ENCODE data around the gene HBQ1.
"Not testable (repeated sequence)": the region's sequence is repeated elsewhere in the genome, so short reads cannot be mapped to it uniquely, and the experiment has no call there.

Gene HBQ1

GRCh38 chr16:180101-180675, at the start of gene HBQ1:
Gene HBQ1, plus strand, starts transcription at chr16:180459. Its CDS starts 28 bp downstream, at chr16:180487.
- DNase-seq (ENCODE audit: low spot score), result peak; percentile 80

DNA sequence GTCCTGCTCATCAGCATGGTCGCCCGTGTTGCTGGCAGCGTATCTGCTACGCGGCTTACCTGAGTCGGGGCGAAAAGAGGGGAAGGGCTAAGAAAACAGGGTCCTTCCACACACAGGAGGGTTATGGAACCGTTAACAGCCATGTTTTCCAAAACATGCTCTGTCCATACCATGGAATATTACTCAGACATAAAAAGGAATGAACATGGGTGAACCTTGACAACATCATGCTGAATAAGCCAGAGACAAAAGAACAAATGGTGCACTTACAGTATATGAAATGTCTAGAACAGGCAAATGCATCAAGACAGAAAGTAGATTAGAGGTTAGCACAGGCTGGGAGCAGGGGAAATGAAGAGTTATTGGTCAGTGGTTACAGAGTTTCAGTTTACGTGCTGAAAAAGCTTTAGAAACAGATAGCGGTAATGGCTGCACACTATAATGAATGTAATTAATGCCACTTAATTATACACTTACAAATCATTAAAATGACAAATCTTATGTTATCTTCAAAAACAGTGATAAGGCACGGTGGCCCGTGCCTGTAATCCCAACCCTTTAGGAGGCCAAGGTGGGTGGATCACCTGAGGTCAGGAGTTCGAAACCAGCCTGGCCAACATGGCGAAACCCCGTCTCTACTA, 49.6 kb upstream of the HBQ1 start:
- no peak for DNase-seq (ENCODE audit: low spot score)

DNA sequence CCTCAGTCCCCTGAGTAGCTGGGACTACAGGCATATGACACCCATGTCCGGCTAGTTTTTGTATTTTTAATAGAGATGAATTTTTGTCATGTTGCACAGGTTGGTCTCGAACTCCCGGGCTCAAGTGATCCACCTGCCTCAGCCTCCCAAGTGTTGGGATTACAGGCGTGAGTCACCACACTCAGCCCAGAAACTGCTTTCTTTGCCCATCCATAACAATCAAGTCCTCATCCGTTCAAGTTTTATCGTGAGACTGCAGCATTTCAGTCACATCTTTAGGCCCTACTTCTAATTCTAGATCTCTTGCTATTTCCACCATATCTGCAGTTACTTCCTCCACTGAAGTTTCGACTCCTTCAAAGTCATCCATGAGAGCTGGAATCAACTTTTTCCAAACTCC, 48.1 kb upstream of the HBQ1 start:
- DNase-seq (ENCODE audit: low spot score), result no peak

DNA sequence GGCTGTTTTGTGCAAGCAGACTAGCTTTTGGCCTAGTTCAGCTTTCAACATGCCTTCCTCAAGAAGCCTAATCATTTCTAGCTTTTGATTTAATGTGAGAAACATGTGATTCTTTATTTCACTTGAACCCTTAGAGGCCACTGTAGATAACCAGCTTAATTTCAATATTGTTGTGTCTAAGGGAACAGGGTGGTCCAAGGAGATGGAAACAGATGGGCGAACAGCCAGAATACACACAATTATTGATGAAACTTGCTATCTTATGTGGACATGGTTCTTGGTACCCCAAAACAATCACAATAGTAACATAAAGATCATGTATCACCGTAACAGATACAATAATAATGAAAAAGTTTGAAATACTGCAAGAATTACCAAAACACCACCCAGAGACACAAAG, 46.5 kb upstream of the HBQ1 start:
- no peak for DNase-seq (ENCODE audit: low spot score)

GRCh38 chr16:138049-138417, 42.2 kb upstream of the HBQ1 start:
- no peak for DNase-seq (ENCODE audit: low spot score)

DNA sequence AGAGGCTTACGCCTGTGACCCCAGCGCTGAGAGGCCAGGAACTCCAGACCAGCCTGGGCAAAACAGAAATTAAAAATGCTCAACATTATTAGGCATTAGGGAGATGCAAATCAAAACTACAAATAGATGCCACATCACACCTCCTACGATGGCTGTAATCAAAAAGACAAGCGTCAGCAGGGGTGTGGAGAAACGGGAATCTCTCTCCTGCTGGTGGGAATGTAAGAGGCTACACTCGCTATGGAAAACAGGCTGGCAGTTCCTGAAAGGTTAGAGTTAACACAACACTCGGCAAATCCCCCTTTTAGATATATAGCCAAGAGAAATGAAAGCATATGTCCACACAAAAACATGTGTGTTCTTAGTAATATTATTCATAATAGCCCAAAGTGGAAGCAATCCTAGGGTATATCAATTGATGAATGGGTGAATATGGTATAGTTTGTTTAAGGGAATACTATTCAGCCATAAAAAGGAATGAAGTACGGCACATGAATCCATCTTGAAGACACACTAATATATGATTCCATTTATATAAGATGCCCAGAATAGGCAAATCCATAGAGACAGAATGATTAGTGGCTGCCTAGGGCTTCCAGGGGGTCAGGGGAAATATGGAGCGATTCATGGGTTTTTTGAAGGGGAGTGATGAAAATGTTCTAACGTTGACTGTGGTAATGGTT, 39.9 kb upstream of the HBQ1 start:
- DNase-seq (ENCODE audit: low spot score), result no peak

DNA sequence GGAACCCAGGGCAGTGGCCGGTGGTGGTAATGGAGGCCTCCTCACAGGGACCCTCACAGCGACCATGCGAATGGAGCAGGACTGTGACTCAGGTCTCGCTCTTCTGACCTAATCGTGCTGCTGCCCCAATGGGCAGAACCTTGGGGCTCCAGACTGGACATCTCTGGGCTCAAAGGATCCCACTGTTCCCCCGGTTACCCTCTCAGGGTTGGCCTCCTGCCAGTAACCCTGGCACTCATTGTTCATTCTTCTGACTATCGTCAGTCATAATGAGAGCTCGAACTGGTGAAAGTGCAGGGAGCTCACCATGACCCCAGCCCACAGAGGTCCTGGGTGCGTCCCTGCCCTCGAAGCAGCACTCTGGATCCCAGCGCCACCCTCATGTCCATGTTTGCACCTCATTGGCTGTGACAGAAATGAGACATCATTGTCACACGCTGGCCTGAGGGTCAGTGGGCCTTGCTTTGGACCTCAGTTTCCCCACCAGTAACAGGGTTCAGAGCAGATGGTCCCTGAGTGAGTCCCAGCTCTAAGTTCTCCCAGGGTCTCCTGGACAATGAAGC, 37.8 kb upstream of the HBQ1 start:
- no peak for DNase-seq (ENCODE audit: low spot score)

- DNase-seq (ENCODE audit: low spot score), result no peak
Observed at GRCh38 chr16:143047-143446, 37.2 kb upstream of the HBQ1 start.

DNA sequence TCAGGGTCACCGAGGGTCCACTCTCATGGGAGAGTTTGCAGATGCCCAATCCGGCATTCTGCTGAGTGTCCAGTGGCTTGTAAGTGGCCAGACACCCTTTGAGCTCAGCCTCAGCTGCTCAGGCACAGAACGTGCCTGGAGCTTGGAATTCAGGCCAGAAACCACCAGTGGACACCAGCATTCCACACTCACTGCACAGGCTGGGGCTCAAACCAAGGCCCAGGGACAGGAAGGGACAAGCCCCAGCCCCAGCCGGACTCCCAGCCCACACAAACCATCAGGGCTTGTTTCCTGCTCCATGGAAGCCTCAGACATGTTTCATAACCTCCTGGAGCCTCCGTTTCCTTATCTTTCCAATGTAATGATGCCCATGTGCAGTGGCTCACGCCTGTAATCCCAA, 36.8 kb upstream of the HBQ1 start:
- no peak for DNase-seq (ENCODE audit: low spot score)

DNA sequence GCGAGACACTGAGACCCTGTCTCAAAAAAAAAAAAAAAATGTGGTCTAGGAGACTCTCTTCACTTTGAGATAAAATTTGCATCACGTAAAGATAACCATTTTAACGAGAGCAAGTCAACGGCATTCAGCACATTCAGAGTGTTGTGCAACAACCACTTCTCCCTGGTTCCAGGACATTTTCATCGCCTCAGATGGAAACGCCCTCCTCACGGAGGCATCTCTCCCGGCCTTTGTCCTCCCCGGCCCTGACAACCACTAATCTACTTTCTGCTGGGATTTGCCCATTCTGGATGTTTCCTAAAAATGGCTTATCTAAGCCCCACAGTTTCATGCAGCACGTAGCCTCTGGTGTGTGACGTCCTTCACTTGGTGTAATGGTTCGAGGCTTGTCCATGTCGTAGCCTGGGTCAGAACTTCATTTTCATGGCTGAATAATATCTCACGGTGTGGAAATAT, 35.4 kb upstream of the HBQ1 start:
- no peak for DNase-seq (ENCODE audit: low spot score)

GRCh38 chr16:146646-147045, 33.6 kb upstream of the HBQ1 start:
- no peak for DNase-seq (ENCODE audit: low spot score)

DNA sequence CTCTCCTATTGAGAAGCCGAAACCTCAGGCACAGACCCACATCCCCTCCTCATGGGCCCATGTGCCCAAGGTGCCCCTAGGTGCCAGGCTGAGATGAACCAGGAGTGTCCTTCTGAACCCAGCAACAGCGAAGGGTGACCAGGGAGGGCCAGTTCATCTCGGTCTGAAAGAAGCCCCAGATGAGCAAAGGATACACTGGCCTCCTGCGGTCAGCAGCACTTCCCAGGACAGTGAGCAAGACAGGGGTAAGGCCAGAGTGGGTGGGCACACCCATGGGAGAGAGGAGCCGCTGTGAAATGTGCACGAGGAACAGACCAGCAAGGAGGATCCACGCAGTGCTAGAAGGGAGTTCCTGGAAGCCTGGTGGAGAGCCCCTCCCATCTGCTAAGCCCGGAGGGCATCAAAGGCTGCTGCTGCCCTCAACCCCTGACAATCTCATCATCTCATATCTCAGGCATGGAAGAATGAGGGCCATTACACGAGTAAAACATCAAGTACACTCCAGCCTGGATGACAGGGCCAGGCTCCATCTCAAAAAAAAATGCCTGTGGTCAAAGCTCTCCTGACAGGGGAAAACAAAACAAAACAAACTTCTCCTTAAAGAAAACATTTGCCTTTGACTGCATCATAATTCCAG, 31.1 kb upstream of the HBQ1 start:
- no peak for DNase-seq (ENCODE audit: low spot score)

- DNase-seq (ENCODE audit: low spot score), result no peak
Observed at GRCh38 chr16:152141-153128, 27.8 kb upstream of the HBQ1 start, which contains the start of gene HBZ. Gene HBZ, plus strand, starts transcription at chr16:152644. Its CDS starts 266 bp downstream, at chr16:152910.

DNA sequence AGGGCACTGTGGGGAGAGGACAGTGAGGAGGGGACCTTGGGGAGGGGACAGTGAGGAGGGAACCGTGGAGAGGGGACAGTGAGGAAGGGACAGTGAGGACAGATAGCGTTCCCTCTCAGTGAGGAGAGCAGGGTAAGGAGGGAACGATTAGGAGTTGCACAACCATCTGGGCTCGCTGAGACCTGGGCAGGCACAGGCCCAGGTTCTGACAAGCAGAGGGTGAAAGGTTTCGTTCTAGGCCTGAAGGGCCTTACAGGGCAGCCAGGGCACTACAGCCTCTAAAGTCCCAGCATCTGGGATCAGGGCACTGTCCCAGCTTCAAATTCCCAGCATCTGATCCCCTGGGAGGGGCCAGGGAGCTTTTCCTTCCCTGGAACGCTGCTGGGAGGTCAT, 27.1 kb upstream of the HBQ1 start:
- not testable (repeated sequence) for DNase-seq (ENCODE audit: low spot score)

DNA sequence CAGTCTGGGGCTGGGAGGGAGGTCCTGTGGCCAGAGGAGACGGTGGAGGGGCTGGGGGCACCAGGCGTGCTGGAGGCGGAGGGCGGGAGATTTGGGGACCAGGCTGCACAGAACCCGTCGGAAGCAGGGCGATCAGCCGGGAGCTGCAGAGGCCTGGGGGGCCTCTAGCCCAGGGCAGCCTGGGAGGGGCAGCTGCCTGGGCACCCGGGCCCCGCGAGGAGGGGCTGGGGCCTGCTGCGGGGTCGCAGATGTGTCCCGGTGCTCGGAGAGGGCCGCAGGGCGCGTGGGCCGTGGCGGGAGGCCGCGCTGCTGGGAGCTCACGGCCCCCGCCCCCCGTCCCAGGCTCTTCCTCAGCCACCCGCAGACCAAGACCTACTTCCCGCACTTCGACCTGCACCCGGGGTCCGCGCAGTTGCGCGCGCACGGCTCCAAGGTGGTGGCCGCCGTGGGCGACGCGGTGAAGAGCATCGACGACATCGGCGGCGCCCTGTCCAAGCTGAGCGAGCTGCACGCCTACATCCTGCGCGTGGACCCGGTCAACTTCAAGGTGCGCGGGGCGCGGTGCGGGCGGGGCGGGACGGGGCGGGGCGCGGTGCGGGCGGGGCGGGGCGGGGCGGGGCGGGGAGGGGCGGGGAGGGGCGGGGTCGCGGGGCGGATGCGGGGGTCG, 26.6 kb upstream of the HBQ1 start:
- not testable (repeated sequence) for DNase-seq (ENCODE audit: low spot score)

DNA sequence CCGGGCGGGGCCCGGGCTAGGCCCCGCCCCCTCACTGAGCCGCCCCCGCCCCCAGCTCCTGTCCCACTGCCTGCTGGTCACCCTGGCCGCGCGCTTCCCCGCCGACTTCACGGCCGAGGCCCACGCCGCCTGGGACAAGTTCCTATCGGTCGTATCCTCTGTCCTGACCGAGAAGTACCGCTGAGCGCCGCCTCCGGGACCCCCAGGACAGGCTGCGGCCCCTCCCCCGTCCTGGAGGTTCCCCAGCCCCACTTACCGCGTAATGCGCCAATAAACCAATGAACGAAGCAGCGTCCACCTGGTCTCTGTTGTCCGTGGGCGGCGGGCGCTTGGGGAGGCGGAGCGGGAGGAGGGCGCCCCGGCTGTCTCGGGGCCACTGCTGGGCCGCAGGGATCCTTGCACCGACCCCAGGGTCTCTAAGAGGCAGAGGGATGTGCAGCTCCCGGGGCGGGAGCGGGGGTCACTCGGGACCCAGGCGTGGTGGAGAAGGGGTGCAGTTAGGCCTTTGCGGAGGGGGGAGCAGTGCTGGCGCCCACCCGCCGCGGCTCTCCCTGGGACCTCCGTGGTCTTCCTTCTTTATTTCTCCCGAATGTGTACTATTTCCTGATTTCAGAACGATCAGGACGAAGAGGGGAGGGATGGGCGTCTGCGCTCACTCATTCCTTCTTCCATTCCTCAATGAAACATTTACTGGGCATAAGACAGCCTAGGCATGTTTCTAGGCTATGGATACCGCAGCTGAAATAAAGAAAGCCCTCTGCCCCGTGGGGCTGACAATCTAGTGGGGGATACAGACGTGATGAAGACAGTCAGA, 25.8 kb upstream of the HBQ1 start:
- DNase-seq (ENCODE audit: low spot score), result no peak

GRCh38 chr16:155031-155398, 25.2 kb upstream of the HBQ1 start:
- no peak for DNase-seq (ENCODE audit: low spot score)

DNA sequence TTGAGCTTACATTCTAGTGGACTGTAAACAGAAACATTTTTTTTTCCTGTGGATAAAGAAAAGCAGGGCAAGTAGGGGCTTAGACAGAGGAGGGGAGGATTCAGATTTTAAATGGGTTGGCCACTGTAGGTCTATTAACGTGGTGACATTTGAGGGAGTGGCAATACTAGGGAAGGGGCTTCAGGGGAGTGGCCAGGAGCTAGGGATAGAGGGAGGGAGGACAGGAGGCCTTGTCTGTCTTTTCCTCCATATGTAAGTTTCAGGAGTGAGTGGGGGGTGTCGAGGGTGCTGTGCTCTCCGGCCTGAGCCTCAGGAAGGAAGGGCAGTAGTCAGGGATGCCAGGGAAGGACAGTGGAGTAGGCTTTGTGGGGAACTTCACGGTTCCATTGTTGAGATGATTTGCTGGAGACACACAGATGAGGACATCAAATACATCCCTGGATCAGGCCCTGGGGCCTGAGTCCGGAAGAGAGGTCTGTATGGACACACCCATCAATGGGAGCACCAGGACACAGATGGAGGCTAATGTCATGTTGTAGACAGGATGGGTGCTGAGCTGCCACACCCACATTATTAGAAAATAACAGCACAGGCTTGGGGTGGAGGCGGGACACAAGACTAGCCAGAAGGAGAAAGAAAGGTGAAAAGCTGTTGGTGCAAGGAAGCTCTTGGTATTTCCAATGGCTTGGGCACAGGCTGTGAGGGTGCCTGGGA, 21.0 kb upstream of the HBQ1 start:
- DNase-seq (ENCODE audit: low spot score), result no peak

DNA sequence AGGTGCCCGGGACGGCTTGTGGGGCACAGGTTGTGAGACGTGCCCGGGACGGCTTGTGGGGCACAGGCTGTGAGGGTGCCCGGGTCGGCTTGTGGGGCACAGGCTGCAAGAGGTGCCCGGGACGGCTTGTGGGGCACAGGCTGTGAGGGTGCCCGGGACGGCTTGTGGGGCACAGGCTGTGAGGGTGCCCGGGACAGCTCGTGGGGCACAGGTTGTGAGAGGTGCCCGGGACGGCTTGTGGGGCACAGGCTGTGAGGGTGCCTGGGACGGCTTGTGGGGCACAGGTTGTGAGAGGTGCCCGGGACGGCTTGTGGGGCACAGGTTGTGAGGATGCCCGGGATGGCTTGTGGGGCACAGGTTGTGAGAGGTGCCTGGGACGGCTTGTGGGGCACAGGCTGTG, 20.0 kb upstream of the HBQ1 start:
- DNase-seq (ENCODE audit: low spot score), result not testable (repeated sequence)

Data from HuH-7 (cell line).